Inferior parietal cortex (tissue), 1 donor: ENCODE results near the gene EYS.
"Not testable (repeated sequence)": the region's sequence is repeated elsewhere in the genome, so short reads cannot be mapped to it uniquely, and the experiment has no call there.

Experiments used
- DNase-seq: peaks from one replicate; pipeline ENCODE4 v3.0.0-alpha.2; 2016; ENCODE audit errors: extremely low spot score

Gene EYS

GRCh38 chr6:65452333-65452732, 254.7 kb downstream of the EYS start:
- no peak for DNase-seq

GRCh38 chr6:65450451-65450850, 256.6 kb downstream of the EYS start:
- no peak for DNase-seq

- peak; percentile 34 for DNase-seq
These were observed 257.1 kb downstream of the EYS start for GRCh38 chr6:65449926-65450325.

- peak; percentile 78 for DNase-seq
These were observed 258.2 kb downstream of the EYS start for GRCh38 chr6:65448866-65449265.

- DNase-seq, result no peak
These were observed 270.7 kb downstream of the EYS start for GRCh38 chr6:65436281-65436680.

GRCh38 chr6:65416621-65417020, 290.4 kb downstream of the EYS start:
- no peak for DNase-seq

GRCh38 chr6:65410309-65410708, 296.7 kb downstream of the EYS start:
- DNase-seq, result no peak

GRCh38 chr6:65402564-65402963, 304.5 kb downstream of the EYS start:
- no peak for DNase-seq

- DNase-seq, result no peak
These were observed 307.5 kb downstream of the EYS start for GRCh38 chr6:65399355-65400084.

GRCh38 chr6:65398851-65399250, 308.2 kb downstream of the EYS start:
- no peak for DNase-seq

GRCh38 chr6:65350530-65350929, 356.5 kb downstream of the EYS start:
- no peak for DNase-seq

GRCh38 chr6:65302655-65303054, 404.4 kb downstream of the EYS start:
- DNase-seq, result not testable (repeated sequence)

- no peak for DNase-seq
These were observed 407.8 kb downstream of the EYS start for GRCh38 chr6:65299236-65299635.

- no peak for DNase-seq
These were observed 411.2 kb downstream of the EYS start for GRCh38 chr6:65295812-65296211.

- DNase-seq, result no peak
These were observed 417.5 kb downstream of the EYS start for GRCh38 chr6:65289491-65289890.

GRCh38 chr6:65285275-65285674, 421.8 kb downstream of the EYS start:
- no peak for DNase-seq

GRCh38 chr6:65280060-65280459, 427.0 kb downstream of the EYS start:
- no peak for DNase-seq

GRCh38 chr6:65262241-65262640, 444.8 kb downstream of the EYS start:
- no peak for DNase-seq

- no peak for DNase-seq
These were observed 447.0 kb downstream of the EYS start for GRCh38 chr6:65259982-65260381.

GRCh38 chr6:65259059-65259458, 448.0 kb downstream of the EYS start:
- DNase-seq, result no peak

GRCh38 chr6:65253041-65253440, 454.0 kb downstream of the EYS start:
- no peak for DNase-seq

- DNase-seq, result no peak
These were observed 458.9 kb downstream of the EYS start for GRCh38 chr6:65248101-65248610.

GRCh38 chr6:65231616-65232015, 475.4 kb downstream of the EYS start:
- no peak for DNase-seq

GRCh38 chr6:65229825-65230224, 477.2 kb downstream of the EYS start:
- no peak for DNase-seq
